Muscle of leg (tissue), 11 donors: ENCODE measurements around the gene PANK3. TPM values are rescaled to one million over a fixed set of nuclear protein-coding genes. Genes with fewer than 3 reads are reported as not detected.

ENCODE experiments used
- DNase-seq: peaks from one replicate; pipeline ENCODE4 v3.0.0; 2013
- H3K27ac ChIP-seq: one replicate; pipeline ENCODE4 v1.5.1; 2013; ENCODE audit warnings: mild to moderate bottlenecking, low read length, control low read depth
- H3K27me3 ChIP-seq: one replicate; pipeline ENCODE4 v1.6.1; 2013; ENCODE audit warnings: low read length; ENCODE audit not compliant: control insufficient read depth, insufficient read depth
- H3K36me3 ChIP-seq: one replicate; pipeline ENCODE4 v1.6.1; 2013; ENCODE audit warnings: low read length; ENCODE audit not compliant: control insufficient read depth, insufficient read depth
- H3K4me1 ChIP-seq: one replicate; pipeline ENCODE4 v1.6.1; 2013; ENCODE audit warnings: low read length; ENCODE audit not compliant: control insufficient read depth, insufficient read depth
- H3K4me3 ChIP-seq: one replicate; pipeline ENCODE4 v1.5.1; 2013; ENCODE audit warnings: low read length, control low read depth
- H3K9me3 ChIP-seq: replicated peaks from 2 replicates; pipeline ENCODE4 v1.6.1; 2013; ENCODE audit warnings: low read depth, low read length; ENCODE audit not compliant: control insufficient read depth
- WGBS: methylation state at CpG from one replicate; pipeline ENCODE4 v1.1.5; 2013; ENCODE audit warnings: missing lambda C conversion rate; ENCODE audit not compliant: insufficient coverage; 5-methylcytosine and 5-hydroxymethylcytosine counted together
- polyA plus RNA-seq, 8 donors: library from polyadenylated mRNA; unstranded; fragments of 120-200 nt; gene quantifications; one replicate each; pipeline versions ENCODE4 v1.2.1 to v1.2.3, GENCODE V29; 2013; ENCODE audit warnings: inconsistent platforms in 1 of 8, low replicate concordance in 1 of 8; ENCODE audit not compliant: insufficient read length in 8 of 8, insufficient read depth in 1 of 8
- total RNA-seq: library from RNA; stranded (reverse); fragments of 120-200 nt; gene quantifications from one replicate; pipeline ENCODE4 v1.2.4, GENCODE V29; 2013

The PANK3 gene
- total and polyA plus RNA-seq, 9 donors: 21.4 to 42.5 (median 36.0) TPM

GRCh38 chr5:168611165-168611564 is 32.0 kb upstream of the PANK3 start:
- Histone ChIP-seq H3K4me3 (no peak overlapping the region), H3K36me3 (no peaks in the 10 kb centered on the region), H3K9me3 (no peaks in the 10 kb centered on the region), H3K27me3 (no peaks in the 10 kb centered on the region), H3K27ac (no peak overlapping the region), H3K4me1 (no peaks in the 10 kb centered on the region)
- 21% methylated on average over 3 of the region's 7 CpGs for WGBS
- peak; percentile 13 for DNase-seq

GRCh38 chr5:168609806-168610482 is 30.8 kb upstream of the PANK3 start:
- no peaks in the 10 kb centered on the region for H3K4me1 ChIP-seq
- H3K27ac ChIP-seq: no peak overlapping the region
- no peaks in the 10 kb centered on the region for H3K27me3 ChIP-seq
- no CpG with 5 or more reads among the region's 3 CpGs for WGBS
- H3K4me3 ChIP-seq: no peak overlapping the region
- H3K36me3 ChIP-seq: no peaks in the 10 kb centered on the region
- H3K9me3 ChIP-seq: no peaks in the 10 kb centered on the region
- no peak for DNase-seq

- H3K4me1 ChIP-seq: no peaks in the 10 kb centered on the region
- DNase-seq: no peak
- H3K27me3 ChIP-seq: no peaks in the 10 kb centered on the region
- no peaks in the 10 kb centered on the region for H3K9me3 ChIP-seq
- no peaks in the 10 kb centered on the region for H3K36me3 ChIP-seq
- no peak overlapping the region for H3K27ac ChIP-seq
- H3K4me3 ChIP-seq: no peak overlapping the region
- WGBS: no CpG with 5 or more reads among the region's 2 CpGs
Measured at GRCh38 chr5:168608821-168609220, 29.7 kb upstream of the PANK3 start.

- Histone ChIP-seq H3K27me3 (no peaks in the 10 kb centered on the region), H3K36me3 (no peaks in the 10 kb centered on the region), H3K4me1 (no peaks in the 10 kb centered on the region), H3K27ac (no peak overlapping the region), H3K9me3 (no peaks in the 10 kb centered on the region), H3K4me3 (no peak overlapping the region)
- WGBS: 60% methylated on average over 1 of the region's 6 CpGs
- no peak for DNase-seq
Measured at GRCh38 chr5:168608386-168608785, 29.2 kb upstream of the PANK3 start.

GRCh38 chr5:168607946-168608345 is 28.8 kb upstream of the PANK3 start:
- no peak overlapping the region for H3K4me3 ChIP-seq
- H3K36me3 ChIP-seq: no peaks in the 10 kb centered on the region
- 93% methylated on average over 2 of the region's 2 CpGs for WGBS
- no peak for DNase-seq
- no peak overlapping the region for H3K27ac ChIP-seq
- H3K4me1 ChIP-seq: no peaks in the 10 kb centered on the region
- no peaks in the 10 kb centered on the region for H3K9me3 ChIP-seq
- no peaks in the 10 kb centered on the region for H3K27me3 ChIP-seq

- Histone ChIP-seq H3K9me3 (no peaks in the 10 kb centered on the region), H3K4me3 (no peak overlapping the region), H3K36me3 (no peaks in the 10 kb centered on the region), H3K27me3 (no peaks in the 10 kb centered on the region), H3K4me1 (no peaks in the 10 kb centered on the region), H3K27ac (no peak overlapping the region)
- WGBS: no CpG with 5 or more reads among the region's 2 CpGs
- no peak for DNase-seq
Measured at GRCh38 chr5:168606562-168606961, 27.4 kb upstream of the PANK3 start.

GRCh38 chr5:168604436-168604835 is 25.3 kb upstream of the PANK3 start:
- no peaks in the 10 kb centered on the region for H3K4me1 ChIP-seq
- no peak for DNase-seq
- no peaks in the 10 kb centered on the region for H3K27me3 ChIP-seq
- no peak overlapping the region for H3K4me3 ChIP-seq
- no peak overlapping the region for H3K27ac ChIP-seq
- no peaks in the 10 kb centered on the region for H3K9me3 ChIP-seq
- H3K36me3 ChIP-seq: no peaks in the 10 kb centered on the region

- Histone ChIP-seq H3K36me3 (no peaks in the 10 kb centered on the region), H3K4me1 (no peaks in the 10 kb centered on the region), H3K9me3 (no peaks in the 10 kb centered on the region), H3K4me3 (no peak overlapping the region), H3K27ac (no peak overlapping the region), H3K27me3 (no peaks in the 10 kb centered on the region)
- DNase-seq: no peak
Measured at GRCh38 chr5:168603746-168604145, 24.6 kb upstream of the PANK3 start.

GRCh38 chr5:168602517-168602916 is 23.3 kb upstream of the PANK3 start:
- Histone ChIP-seq H3K27me3 (no peaks in the 10 kb centered on the region), H3K9me3 (no peaks in the 10 kb centered on the region), H3K36me3 (no peaks in the 10 kb centered on the region), H3K27ac (no peak overlapping the region), H3K4me3 (no peak overlapping the region), H3K4me1 (no peaks in the 10 kb centered on the region)
- no peak for DNase-seq

- Histone ChIP-seq H3K27me3 (no peaks in the 10 kb centered on the region), H3K36me3 (no peaks in the 10 kb centered on the region), H3K4me1 (no peaks in the 10 kb centered on the region), H3K4me3 (no peak overlapping the region), H3K9me3 (no peaks in the 10 kb centered on the region), H3K27ac (no peak overlapping the region)
- WGBS: 38% methylated on average over 1 of the region's 2 CpGs
- DNase-seq: no peak
Measured at GRCh38 chr5:168601972-168602371, 22.8 kb upstream of the PANK3 start.

- H3K27ac ChIP-seq: no peak overlapping the region
- H3K36me3 ChIP-seq: no peaks in the 10 kb centered on the region
- H3K4me3 ChIP-seq: no peak overlapping the region
- H3K9me3 ChIP-seq: no peaks in the 10 kb centered on the region
- DNase-seq: no peak
- no peaks in the 10 kb centered on the region for H3K27me3 ChIP-seq
- H3K4me1 ChIP-seq: no peaks in the 10 kb centered on the region
- WGBS: no CpG with 5 or more reads among the region's 3 CpGs
Measured at GRCh38 chr5:168600409-168600808, 21.2 kb upstream of the PANK3 start.
